DND-41 (cell line): ENCODE data around the gene LHX3.

Experiments used
- ATAC-seq: fragments of 200-7000 bp; cut with Tn5 transposase; 3 replicates; pipeline ENCODE4 v1.9.1; 2021; ENCODE audit warnings: low read depth; ENCODE audit not compliant: insufficient read depth
- DNase-seq: peaks from one replicate; pipeline ENCODE4 v3.0.0-alpha.2; 2020
- H2AFZ ChIP-seq: 2 replicates; pipeline ENCODE4 v1.6.0; 2012; ENCODE audit warnings: low read depth, low read length
- H3K27ac ChIP-seq: 2 replicates; pipeline ENCODE4 v1.5.1; 2012; ENCODE audit warnings: low read length, inconsistent platforms
- H3K27me3 ChIP-seq: fragments of 200-600 bp; sonication (generic); 2 replicates; pipeline ENCODE4 v1.6.0; 2012; ENCODE audit warnings: low read length, mild to moderate bottlenecking, inconsistent platforms; ENCODE audit not compliant: insufficient read depth, poor library complexity
- H3K36me3 ChIP-seq: 2 replicates; pipeline ENCODE4 v1.5.1; 2012; ENCODE audit warnings: low read length, inconsistent platforms; ENCODE audit not compliant: insufficient read depth
- H3K4me1 ChIP-seq: 2 replicates; pipeline ENCODE4 v1.5.1; 2012; ENCODE audit warnings: mild to moderate bottlenecking, low read length; ENCODE audit not compliant: insufficient read depth
- H3K4me2 ChIP-seq: 2 replicates; pipeline ENCODE4 v1.6.0; 2012; ENCODE audit warnings: mild to moderate bottlenecking, moderate library complexity, low read length, inconsistent platforms; ENCODE audit not compliant: insufficient read depth
- H3K4me3 ChIP-seq, 2 experiments: fragments of 200-600 bp in 1 of 2; shearing (Covaris generic) in 1 of 2; 2 replicates each; pipeline ENCODE4 v1.5.1; 2012 to 2016; ENCODE audit warnings: inconsistent platforms in 2 of 2, low read length in 2 of 2, mild to moderate bottlenecking in 2 of 2, low read depth in 1 of 2, moderate library complexity in 1 of 2
- H3K79me2 ChIP-seq: 2 replicates; pipeline ENCODE4 v1.6.0; 2012; ENCODE audit warnings: low read length, inconsistent platforms; ENCODE audit not compliant: insufficient read depth
- H3K9ac ChIP-seq: 2 replicates; pipeline ENCODE4 v1.6.0; 2012; ENCODE audit warnings: low read depth, mild to moderate bottlenecking, inconsistent platforms, low read length, moderate library complexity
- H3K9me3 ChIP-seq: 2 replicates; pipeline ENCODE4 v1.5.1; 2012; ENCODE audit warnings: low read length, moderate library complexity, mild to moderate bottlenecking, inconsistent platforms; ENCODE audit not compliant: insufficient read depth, severe bottlenecking
- H4K20me1 ChIP-seq: 2 replicates; pipeline ENCODE4 v1.6.0; 2012; ENCODE audit warnings: low read length; ENCODE audit not compliant: insufficient read depth
- CTCF ChIP-seq: IDR thresholded peaks from 2 replicates; pipeline ENCODE4 v1.5.1; 2012; ENCODE audit warnings: borderline replicate concordance, low read length, moderate library complexity, mild to moderate bottlenecking; ENCODE audit not compliant: poor library complexity, severe bottlenecking; ENCODE audit errors: extremely low read depth
- EZH2 ChIP-seq: IDR thresholded peaks from 3 replicates; pipeline ENCODE4 v1.6.1; 2012; ENCODE audit warnings: borderline replicate concordance, low read depth, mild to moderate bottlenecking, moderate library complexity, low read length, inconsistent platforms; ENCODE audit not compliant: severe bottlenecking

Gene LHX3

DNA sequence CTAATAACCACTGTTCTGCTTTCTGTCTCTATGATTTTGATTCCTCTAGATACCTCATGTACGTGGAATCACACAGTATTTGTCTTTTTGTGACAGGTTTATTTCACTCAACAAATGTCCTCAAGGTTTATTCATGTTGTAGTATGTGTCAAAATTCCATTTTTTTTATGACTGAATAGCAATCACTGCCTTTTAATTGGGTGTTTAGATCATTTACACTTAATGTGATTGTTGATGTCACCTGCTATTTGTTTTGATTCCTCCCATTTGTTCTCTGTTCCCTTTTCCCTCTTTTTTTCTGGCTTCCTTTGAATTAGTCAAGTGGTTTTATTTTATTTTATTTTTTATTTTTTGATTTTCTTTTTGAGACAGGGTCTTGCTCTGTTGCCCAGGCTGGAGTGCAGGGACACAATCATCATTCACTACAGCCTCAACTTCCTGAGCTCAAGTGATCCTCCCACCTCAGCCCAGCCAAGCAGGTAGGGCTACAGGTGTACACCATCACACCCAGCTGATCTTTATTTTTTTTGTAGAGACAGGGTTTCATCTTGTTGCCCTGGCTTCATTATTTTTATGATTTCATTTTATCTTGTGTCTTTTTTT lies 41.6 kb downstream of the LHX3 start:
- no peak for TF ChIP-seq CTCF
- TF ChIP-seq EZH2 = no peak
- Histone ChIP-seq H3K9ac (no peak overlapping the region), H3K27me3 (no peaks in the 10 kb centered on the region), H2AFZ (no peak overlapping the region), H3K4me2 (no peak overlapping the region), H3K79me2 (no peaks in the 10 kb centered on the region), H3K9me3 (peaks cover 3% of the 10 kb centered on the region), H3K27ac (no peak overlapping the region), H3K4me3 (no peak overlapping the region), H4K20me1 (no peaks in the 10 kb centered on the region), H3K4me1 (no peaks in the 10 kb centered on the region), H3K36me3 (no peaks in the 10 kb centered on the region)
- no peak for DNase-seq
- ATAC-seq = no peak

DNA sequence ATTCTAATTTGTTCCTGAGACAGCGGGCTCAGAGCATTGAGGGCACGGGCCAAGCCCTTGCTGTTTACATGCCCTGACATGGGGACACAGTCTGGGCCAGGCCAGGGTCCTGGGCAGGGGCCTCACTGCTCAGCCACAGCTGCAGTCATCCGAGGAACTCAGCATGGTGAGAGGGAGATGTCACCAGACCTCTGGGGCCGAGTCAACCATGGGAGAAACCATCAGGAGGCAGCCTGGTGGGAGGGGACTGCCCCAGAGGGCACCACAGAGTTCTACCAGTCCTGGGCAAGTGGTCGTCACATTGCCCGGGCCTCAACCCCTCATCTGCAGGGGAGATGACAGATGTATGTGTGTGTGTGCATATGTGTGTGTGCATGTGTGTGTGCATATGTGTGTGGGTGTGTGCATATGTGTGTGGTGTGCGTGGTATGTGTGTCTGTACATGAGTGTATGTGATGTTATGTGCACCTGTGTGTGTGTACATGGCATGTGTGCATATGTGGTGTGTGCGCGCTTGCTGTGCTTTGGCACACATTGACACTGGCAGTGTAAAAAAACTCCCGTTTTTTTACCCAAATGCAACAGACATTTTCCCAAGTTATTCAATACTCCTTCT lies 43.8 kb downstream of the LHX3 start:
- Histone ChIP-seq H4K20me1 (no peaks in the 10 kb centered on the region), H2AFZ (no peak overlapping the region), H3K4me2 (no peak overlapping the region), H3K79me2 (no peaks in the 10 kb centered on the region), H3K9ac (no peak overlapping the region), H3K27me3 (no peaks in the 10 kb centered on the region), H3K4me1 (no peaks in the 10 kb centered on the region), H3K4me3 (no peak overlapping the region), H3K9me3 (peaks cover 3% of the 10 kb centered on the region), H3K27ac (no peak overlapping the region), H3K36me3 (no peaks in the 10 kb centered on the region)
- DNase-seq (no peak), ATAC-seq (no peak)
- TF ChIP-seq EZH2 = no peak
- no peak for TF ChIP-seq CTCF

- Histone ChIP-seq H3K9me3 (peaks cover 3% of the 10 kb centered on the region), H2AFZ (no peak overlapping the region), H4K20me1 (no peaks in the 10 kb centered on the region), H3K79me2 (no peaks in the 10 kb centered on the region), H3K27ac (no peak overlapping the region), H3K4me1 (no peaks in the 10 kb centered on the region), H3K27me3 (no peaks in the 10 kb centered on the region), H3K36me3 (no peaks in the 10 kb centered on the region), H3K4me3 (no peak overlapping the region), H3K4me2 (no peak overlapping the region), H3K9ac (no peak overlapping the region)
- TF ChIP-seq EZH2 (no peak), CTCF (no peak)
- DNase-seq = no peak
- ATAC-seq = no peak
These were observed 44.5 kb downstream of the LHX3 start for GRCh38 chr9:136160381-136160841.

DNA sequence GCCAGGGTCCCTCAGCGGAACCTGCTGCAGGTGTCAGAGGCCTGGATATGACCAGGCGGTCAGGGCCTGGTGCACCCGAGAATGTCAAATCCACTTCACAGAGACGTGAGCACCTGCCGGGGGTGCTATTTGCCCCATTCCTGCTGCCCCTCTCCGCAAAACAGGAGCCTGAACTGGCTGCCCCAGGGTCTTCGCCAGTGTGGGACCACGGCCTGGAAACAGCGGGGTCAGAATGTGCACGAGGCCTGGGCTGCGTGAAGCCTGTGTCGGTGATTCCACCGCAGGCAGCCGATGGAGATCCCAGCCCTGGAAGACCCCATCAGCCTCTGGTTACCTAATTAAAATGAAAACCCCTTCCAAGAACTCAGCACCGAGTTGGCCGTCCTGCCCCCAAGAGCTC lies 45.1 kb downstream of the LHX3 start:
- Histone ChIP-seq H3K9me3 (peaks cover 3% of the 10 kb centered on the region), H4K20me1 (no peaks in the 10 kb centered on the region), H3K36me3 (no peaks in the 10 kb centered on the region), H2AFZ (no peak overlapping the region), H3K79me2 (no peaks in the 10 kb centered on the region), H3K4me2 (no peak overlapping the region), H3K9ac (no peak overlapping the region), H3K27ac (no peak overlapping the region), H3K27me3 (no peaks in the 10 kb centered on the region), H3K4me1 (no peaks in the 10 kb centered on the region), H3K4me3 (no peak overlapping the region)
- ATAC-seq (no peak), DNase-seq (no peak)
- no peak for TF ChIP-seq EZH2
- TF ChIP-seq CTCF = no peak
